WTC11 (cell line): ENCODE data around the gene IDUA.

Experiments
- ELF4 ChIP-seq: sonication (generic); formaldehyde crosslinking; IDR thresholded peaks from 2 replicates; pipeline ENCODE4 v1.8.1; 2022; ENCODE audit warnings: low read depth, mild to moderate bottlenecking, moderate library complexity, missing genetic modification reagents
- TEAD4 ChIP-seq: sonication (generic); formaldehyde crosslinking; IDR thresholded peaks from 2 replicates; pipeline ENCODE4 v1.8.0; 2022; ENCODE audit warnings: mild to moderate bottlenecking, missing genetic modification reagents
- ZNF263 ChIP-seq: sonication (generic); formaldehyde crosslinking; IDR thresholded peaks from 2 replicates; pipeline ENCODE4 v1.8.1; 2022; ENCODE audit warnings: low read depth, mild to moderate bottlenecking, moderate library complexity, missing genetic modification reagents
- TF ChIP-seq, protein P1 (sequence below): fragments of 200-600 bp; IDR thresholded peaks from 2 replicates; pipeline ENCODE4 v1.8.0; 2022; ENCODE audit warnings: antibody characterized with exemption
- TF ChIP-seq, protein P2 (sequence below): sonication (generic); formaldehyde crosslinking; IDR thresholded peaks from 2 replicates; pipeline ENCODE4 v1.8.1; 2022; ENCODE audit warnings: low read depth, missing genetic modification reagents, borderline replicate concordance
- TF ChIP-seq, protein P3 (sequence below): sonication (generic); formaldehyde crosslinking; IDR thresholded peaks from 2 replicates; pipeline ENCODE4 v1.8.0; 2022; ENCODE audit warnings: mild to moderate bottlenecking, missing genetic modification reagents
- TF ChIP-seq, protein P4 (sequence below): sonication (generic); formaldehyde crosslinking; IDR thresholded peaks from 2 replicates; pipeline ENCODE4 v1.8.0; 2023; ENCODE audit warnings: missing genetic modification reagents, mild to moderate bottlenecking, borderline replicate concordance

DNA sequence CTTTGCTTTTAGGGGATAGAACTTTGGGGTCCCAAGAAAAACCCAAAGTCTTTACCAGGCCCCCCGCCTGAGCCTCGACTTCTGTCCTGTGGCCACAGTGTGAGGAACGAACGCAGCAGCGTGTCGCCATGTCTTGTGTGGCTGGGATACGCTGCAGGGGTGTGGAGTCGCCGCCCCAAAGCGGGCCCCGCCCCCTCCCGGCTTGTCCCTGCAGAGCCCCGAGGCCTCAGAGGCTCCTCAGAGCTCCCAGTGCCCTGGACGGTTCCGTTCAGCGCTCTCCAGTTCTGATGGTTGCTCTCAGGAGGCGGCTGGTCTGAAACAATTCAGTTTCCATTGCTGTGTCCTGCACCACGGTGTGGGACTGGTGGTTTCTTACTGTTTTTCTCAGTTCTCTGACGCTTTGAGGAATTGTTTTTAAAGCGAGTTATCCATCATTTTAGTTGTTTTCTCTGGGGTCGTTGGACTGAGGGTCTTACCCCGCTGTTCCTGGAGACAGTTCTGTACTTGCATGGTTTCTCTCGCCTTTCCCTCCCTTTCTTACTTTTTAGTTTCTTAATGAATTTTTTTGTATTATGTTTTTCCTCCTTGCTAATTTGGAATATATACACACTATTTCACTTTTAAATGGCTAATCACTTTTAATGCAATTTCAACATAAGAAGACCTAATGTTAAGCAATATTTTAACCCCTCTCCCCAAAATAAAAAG lies 1.6 kb upstream of the IDUA start:
- TF ChIP-seq, protein P1, sequence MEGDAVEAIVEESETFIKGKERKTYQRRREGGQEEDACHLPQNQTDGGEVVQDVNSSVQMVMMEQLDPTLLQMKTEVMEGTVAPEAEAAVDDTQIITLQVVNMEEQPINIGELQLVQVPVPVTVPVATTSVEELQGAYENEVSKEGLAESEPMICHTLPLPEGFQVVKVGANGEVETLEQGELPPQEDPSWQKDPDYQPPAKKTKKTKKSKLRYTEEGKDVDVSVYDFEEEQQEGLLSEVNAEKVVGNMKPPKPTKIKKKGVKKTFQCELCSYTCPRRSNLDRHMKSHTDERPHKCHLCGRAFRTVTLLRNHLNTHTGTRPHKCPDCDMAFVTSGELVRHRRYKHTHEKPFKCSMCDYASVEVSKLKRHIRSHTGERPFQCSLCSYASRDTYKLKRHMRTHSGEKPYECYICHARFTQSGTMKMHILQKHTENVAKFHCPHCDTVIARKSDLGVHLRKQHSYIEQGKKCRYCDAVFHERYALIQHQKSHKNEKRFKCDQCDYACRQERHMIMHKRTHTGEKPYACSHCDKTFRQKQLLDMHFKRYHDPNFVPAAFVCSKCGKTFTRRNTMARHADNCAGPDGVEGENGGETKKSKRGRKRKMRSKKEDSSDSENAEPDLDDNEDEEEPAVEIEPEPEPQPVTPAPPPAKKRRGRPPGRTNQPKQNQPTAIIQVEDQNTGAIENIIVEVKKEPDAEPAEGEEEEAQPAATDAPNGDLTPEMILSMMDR = no peak
- TF ChIP-seq ZNF263 (CRISPR knock-in tag) (no peak), TEAD4 (CRISPR knock-in tag) (no peak), ELF4 (CRISPR knock-in tag) (no peak)
- TF ChIP-seq, protein P2, sequence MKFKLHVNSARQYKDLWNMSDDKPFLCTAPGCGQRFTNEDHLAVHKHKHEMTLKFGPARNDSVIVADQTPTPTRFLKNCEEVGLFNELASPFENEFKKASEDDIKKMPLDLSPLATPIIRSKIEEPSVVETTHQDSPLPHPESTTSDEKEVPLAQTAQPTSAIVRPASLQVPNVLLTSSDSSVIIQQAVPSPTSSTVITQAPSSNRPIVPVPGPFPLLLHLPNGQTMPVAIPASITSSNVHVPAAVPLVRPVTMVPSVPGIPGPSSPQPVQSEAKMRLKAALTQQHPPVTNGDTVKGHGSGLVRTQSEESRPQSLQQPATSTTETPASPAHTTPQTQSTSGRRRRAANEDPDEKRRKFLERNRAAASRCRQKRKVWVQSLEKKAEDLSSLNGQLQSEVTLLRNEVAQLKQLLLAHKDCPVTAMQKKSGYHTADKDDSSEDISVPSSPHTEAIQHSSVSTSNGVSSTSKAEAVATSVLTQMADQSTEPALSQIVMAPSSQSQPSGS (CRISPR knock-in tag) = no peak
- TF ChIP-seq, protein P3, sequence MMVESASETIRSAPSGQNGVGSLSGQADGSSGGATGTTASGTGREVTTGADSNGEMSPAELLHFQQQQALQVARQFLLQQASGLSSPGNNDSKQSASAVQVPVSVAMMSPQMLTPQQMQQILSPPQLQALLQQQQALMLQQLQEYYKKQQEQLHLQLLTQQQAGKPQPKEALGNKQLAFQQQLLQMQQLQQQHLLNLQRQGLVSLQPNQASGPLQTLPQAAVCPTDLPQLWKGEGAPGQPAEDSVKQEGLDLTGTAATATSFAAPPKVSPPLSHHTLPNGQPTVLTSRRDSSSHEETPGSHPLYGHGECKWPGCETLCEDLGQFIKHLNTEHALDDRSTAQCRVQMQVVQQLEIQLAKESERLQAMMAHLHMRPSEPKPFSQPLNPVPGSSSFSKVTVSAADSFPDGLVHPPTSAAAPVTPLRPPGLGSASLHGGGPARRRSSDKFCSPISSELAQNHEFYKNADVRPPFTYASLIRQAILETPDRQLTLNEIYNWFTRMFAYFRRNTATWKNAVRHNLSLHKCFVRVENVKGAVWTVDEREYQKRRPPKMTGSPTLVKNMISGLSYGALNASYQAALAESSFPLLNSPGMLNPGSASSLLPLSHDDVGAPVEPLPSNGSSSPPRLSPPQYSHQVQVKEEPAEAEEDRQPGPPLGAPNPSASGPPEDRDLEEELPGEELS (CRISPR knock-in tag) = no peak
- TF ChIP-seq, protein P4, sequence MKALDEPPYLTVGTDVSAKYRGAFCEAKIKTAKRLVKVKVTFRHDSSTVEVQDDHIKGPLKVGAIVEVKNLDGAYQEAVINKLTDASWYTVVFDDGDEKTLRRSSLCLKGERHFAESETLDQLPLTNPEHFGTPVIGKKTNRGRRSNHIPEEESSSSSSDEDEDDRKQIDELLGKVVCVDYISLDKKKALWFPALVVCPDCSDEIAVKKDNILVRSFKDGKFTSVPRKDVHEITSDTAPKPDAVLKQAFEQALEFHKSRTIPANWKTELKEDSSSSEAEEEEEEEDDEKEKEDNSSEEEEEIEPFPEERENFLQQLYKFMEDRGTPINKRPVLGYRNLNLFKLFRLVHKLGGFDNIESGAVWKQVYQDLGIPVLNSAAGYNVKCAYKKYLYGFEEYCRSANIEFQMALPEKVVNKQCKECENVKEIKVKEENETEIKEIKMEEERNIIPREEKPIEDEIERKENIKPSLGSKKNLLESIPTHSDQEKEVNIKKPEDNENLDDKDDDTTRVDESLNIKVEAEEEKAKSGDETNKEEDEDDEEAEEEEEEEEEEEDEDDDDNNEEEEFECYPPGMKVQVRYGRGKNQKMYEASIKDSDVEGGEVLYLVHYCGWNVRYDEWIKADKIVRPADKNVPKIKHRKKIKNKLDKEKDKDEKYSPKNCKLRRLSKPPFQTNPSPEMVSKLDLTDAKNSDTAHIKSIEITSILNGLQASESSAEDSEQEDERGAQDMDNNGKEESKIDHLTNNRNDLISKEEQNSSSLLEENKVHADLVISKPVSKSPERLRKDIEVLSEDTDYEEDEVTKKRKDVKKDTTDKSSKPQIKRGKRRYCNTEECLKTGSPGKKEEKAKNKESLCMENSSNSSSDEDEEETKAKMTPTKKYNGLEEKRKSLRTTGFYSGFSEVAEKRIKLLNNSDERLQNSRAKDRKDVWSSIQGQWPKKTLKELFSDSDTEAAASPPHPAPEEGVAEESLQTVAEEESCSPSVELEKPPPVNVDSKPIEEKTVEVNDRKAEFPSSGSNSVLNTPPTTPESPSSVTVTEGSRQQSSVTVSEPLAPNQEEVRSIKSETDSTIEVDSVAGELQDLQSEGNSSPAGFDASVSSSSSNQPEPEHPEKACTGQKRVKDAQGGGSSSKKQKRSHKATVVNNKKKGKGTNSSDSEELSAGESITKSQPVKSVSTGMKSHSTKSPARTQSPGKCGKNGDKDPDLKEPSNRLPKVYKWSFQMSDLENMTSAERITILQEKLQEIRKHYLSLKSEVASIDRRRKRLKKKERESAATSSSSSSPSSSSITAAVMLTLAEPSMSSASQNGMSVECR (CRISPR knock-in tag) = no peak
